Stimulated activated CD4-positive, alpha-beta T cell treated with anti-CD3 and anti-CD28 coated beads, Interleukin-4, amount 100 ng/mL, for 48 hours (primary cell): ENCODE measurements around the gene EIF3I.
A peak's percentile ranks its signal among the peaks of the same experiment; 100 is the strongest.

Source experiments
- DNase-seq, 2 donors: peaks; one replicate each; pipeline ENCODE4 v3.0.0-alpha.2; 2020; ENCODE audit warnings: low read depth in 2 of 2

EIF3I gene

GRCh38 chr1:32221980-32222755 lies at the start of gene EIF3I, which contains the start of gene TMEM234:
Gene EIF3I, plus strand, starts transcription at chr1:32222407. Its CDS starts 35 bp downstream, at chr1:32222442.
Gene TMEM234, minus strand, starts transcription at chr1:32222353. Its CDS starts 31 bp downstream, at chr1:32222322.
- DNase-seq: peak; percentile 77 to 87

DNA sequence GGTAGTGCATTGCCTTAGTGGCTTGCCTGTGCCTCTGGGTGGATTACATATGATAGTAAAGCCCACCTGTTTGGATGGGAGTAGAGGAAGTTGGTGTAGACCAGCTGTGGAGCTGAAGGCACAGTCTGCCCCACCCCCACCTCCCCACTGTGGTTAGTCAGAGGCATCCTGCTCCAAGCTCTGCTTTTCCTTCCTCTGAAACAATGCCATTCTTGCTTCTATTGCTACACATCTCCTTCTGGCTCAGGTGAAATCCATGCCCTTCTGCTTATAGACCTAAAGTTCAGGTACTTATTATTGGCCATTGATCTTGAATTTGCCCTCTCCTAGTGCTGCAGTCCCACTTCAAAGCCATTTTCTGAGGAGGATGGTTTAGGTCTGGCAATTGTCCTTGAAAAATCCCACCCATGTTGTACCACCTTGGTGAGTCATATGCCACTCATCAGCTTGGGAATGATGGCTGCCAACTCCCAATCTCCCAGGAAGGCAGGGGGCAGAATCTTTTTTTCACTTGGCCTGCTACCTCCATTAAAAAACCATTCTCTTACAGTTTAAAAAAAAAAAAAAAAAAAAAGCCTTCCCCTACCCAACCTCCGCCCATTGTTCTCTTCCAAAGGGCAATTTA lies 49.5 kb upstream of the EIF3I start:
- DNase-seq: no peak

- DNase-seq: no peak
Observed at GRCh38 chr1:32178380-32179192, 43.6 kb upstream of the EIF3I start.

DNA sequence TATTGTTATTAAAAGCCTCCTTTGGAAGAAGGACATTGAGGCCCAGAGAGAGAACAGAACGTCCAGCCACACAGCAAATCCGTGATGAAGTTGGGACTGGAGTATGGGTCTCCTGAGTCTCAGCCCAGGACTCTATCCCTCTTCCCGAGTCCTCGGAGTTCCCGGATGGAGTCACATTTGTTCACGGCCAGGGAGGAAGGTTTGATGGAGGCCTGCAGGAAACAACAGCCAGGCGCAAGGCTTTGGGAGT lies 43.1 kb upstream of the EIF3I start:
- DNase-seq: no peak

DNA sequence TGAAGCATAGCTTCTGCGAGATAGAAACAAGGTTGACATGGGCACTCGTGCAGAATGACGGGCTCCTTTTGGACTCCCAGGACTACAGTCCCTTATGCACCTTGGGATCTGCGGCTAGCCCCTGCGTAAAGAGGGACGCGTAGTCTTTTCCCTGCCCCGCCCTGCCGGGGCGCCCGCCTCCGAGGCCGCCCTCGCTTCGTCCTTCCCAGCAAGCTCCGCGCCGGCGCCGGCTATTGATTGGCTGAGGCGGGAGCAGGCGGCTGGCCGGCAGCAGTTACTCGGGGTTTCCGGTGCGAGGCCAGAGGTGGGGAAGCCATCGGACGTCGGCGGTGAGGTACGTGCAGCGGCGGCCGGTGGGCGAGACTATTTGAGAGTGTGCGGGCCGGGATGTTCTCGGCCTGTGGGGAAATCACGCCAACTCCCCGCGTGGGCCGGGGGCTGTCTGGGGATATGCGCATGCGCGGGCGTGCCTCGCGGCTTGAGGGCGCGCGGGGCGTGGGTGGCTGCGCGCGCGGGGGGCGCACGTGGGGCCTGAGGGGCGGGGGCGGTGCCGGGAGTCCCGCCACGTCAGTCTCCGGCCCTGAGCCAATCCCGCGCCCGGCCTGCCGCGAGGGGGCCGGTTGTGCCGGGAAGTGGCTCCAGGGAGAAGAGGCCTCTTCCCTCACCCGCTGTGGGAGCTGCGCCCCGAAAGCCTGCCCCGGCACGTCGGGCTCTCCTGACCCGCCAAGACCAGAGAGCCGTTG lies 42.6 kb upstream of the EIF3I start, which contains the start of gene TXLNA:
TSS of gene TXLNA (plus strand) at position 233 of the 743 bp plus-strand sequence. CDS start 671 bp downstream, outside the sequence.
- DNase-seq: peak; percentile 85 to 90

GRCh38 chr1:32180186-32181060 lies 41.8 kb upstream of the EIF3I start:
- DNase-seq: peak; percentile 30

DNA sequence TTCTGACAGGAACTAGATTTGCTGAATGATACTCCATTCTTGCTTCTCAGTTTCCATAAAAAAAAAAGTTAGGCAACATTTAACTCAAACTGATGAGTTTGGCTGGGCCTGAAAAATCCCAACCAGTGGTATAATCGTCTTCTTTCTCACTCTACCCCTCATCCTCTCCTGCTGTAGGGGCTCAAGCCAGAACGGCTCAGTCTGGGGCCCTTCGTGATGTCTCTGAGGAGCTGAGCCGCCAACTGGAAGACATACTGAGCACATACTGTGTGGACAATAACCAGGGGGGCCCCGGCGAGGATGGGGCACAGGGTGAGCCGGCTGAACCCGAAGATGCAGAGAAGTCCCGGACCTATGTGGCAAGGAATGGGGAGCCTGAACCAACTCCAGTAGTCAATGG lies 41.1 kb upstream of the EIF3I start:
- no peak for DNase-seq

DNA sequence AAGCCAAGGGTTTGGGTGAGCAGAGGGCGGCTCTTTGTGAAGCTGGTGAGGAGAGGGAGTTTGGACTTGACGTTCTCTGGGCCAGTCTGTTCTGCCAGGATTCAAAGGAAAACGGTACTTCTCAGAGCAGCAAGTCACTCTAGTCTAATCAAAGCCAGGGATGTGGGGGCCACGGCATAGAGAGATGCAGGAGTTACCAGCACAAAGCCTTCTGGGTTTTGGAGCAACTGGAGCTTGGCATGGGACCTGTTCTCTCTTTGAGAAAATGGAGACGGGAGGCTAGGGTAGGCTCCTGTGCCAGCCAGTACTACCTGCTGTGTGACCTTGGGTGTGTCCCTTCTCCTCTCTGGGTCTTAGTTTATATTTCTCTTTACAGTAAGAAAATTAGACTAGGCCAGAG lies 40.6 kb upstream of the EIF3I start:
- no peak for DNase-seq

- no peak for DNase-seq
Observed at GRCh38 chr1:32182060-32182459, 40.1 kb upstream of the EIF3I start.

GRCh38 chr1:32184650-32185049 lies 37.6 kb upstream of the EIF3I start:
- DNase-seq: no peak

GRCh38 chr1:32186077-32186476 lies 36.1 kb upstream of the EIF3I start:
- no peak for DNase-seq

GRCh38 chr1:32186491-32186890 lies 35.7 kb upstream of the EIF3I start:
- DNase-seq: no peak

DNA sequence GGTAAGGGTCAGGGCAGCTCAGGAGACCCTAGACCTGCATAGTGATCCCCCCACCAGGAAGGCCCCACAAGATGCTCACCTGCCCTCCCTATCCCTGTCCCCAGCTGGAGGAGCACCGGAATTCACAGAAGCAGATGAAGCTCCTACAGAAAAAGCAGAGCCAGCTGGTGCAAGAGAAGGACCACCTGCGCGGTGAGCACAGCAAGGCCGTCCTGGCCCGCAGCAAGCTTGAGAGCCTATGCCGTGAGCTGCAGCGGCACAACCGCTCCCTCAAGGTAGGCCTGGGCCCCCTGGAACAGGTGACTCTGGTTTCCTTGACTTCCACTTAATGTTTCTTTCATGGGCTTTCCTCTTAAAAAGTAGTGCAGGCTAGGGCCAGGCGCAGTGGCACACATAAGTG lies 34.4 kb upstream of the EIF3I start:
- no peak for DNase-seq

DNA sequence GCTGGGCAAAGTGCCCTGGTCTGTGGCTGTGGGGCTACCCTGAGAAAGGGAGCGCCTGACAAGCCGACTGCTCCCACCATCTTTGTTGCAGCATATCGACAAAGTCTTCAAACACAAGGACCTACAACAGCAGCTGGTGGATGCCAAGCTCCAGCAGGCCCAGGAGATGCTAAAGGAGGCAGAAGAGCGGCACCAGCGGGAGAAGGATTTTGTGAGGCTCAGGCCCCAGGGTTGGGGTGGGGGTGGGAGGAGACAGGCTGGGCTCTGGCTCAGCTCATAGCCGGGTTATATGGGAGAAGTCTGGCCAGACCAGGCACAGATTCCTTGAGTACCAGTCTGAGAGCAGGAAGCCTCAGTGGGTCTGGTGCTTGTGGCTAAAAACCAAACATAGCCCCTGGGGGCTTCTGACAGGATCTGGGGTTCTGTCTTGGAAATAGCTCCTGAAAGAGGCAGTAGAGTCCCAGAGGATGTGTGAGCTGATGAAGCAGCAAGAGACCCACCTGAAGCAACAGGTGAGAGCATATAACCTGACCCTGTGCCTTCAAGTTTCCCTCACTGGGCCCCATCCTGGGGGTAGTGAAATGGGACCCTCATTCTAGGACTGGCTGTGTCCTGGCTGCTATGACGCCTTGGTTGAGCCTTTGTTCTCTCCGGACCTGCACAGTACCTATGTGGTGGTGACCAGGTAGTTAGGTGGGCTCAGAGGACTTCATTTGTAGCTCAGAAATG lies 29.8 kb upstream of the EIF3I start:
- no peak for DNase-seq

DNA sequence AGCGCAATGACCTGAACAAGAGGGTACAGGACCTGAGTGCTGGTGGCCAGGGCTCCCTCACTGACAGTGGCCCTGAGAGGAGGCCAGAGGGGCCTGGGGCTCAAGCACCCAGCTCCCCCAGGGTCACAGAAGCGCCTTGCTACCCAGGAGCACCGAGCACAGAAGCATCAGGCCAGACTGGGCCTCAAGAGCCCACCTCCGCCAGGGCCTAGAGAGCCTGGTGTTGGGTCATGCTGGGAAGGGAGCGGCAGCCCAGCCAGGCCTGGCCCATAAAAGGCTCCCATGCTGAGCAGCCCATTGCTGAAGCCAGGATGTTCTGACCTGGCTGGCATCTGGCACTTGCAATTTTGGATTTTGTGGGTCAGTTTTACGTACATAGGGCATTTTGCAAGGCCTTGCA lies 27.2 kb upstream of the EIF3I start:
- no peak for DNase-seq

- DNase-seq: no peak
Observed at GRCh38 chr1:32195531-32195930, 26.7 kb upstream of the EIF3I start.

DNA sequence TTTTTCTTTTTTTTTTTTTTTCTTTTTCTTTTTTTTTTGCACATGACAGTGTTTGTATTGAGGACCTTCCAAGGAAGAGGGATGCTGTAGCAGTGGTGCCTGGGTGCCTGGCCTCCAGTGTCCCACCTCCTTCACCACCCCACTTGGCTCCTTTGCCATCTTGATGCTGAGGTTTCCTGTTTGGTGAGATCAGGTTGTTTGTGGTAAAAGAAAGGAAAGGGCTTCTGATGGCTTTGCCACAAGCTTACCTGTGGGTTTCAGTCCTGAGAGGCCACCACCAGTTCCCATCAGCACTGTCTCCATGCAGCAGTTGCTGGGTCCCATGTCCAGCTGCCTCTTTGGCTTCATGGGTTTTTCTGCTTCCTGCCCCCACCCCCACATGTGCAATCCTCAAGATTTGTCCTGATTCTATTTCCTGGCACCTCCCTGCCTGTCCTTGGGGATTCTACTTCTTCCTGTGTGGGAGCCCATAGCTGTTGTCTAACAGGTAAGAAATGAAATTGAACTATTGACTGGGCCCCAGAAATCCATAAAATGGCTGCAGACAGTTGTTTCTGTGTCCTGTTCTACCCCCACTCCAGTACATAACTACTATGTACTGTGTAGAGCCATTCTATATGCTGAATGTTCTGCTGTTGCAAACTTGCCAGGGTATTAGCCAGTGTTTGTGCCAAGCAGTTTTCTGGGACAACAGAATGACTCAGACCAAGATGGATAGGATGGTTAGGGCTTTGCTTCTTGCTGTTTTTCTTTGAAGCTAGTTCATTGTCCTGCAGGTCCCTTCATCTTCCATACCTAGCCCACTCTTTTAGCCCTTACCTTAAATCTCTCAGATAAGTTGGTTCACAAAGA lies 26.0 kb upstream of the EIF3I start:
- DNase-seq: no peak

DNA sequence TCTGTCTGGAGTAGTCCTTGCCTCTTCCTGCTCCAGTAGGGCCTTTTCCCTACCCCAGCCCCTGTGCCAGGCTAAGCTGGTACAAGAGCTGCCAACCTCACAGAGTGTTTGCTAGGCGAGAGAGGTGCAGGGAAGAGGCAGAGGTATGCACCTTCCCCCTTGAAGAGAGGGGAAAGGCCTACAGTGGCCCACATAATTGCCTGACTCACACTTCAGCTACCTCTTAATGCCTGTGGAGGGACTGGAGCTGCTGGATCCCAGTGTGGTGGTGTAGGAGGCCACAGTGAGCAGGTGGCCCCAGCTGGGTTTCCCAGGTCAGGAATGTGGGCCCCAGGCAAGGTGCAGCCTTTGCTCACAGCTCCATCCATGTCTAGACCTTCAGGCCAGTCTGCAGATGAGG lies 25.1 kb upstream of the EIF3I start:
- no peak for DNase-seq

DNA sequence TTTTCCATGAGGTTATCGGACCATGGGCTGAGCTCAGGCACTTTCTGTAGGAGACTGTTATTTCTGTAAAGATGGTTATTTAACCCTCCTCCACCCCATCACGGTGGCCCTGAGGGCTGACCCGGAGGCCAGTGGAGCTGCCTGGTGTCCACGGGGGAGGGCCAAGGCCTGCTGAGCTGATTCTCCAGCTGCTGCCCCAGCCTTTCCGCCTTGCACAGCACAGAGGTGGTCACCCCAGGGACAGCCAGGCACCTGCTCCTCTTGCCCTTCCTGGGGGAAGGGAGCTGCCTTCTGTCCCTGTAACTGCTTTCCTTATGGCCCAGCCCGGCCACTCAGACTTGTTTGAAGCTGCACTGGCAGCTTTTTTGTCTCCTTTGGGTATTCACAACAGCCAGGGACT lies 24.4 kb upstream of the EIF3I start:
- no peak for DNase-seq
